Brain microvascular endothelial cell (primary cell): ENCODE results near the gene MED12L.

Experiments used
- DNase-seq: peaks from one replicate; pipeline ENCODE4 v3.0.0-alpha.2; 2020
- H3K27ac ChIP-seq: fragments of 250-450 bp; sonication (Bioruptor Pico); 2 replicates; pipeline ENCODE4 v1.5.1; 2020; ENCODE audit warnings: mild to moderate bottlenecking, moderate library complexity
- H3K27me3 ChIP-seq: fragments of 250-450 bp; sonication (Bioruptor Pico); replicated peaks from 2 replicates; pipeline ENCODE4 v1.5.1; 2020; ENCODE audit warnings: mild to moderate bottlenecking
- H3K36me3 ChIP-seq: fragments of 250-450 bp; sonication (Bioruptor Pico); replicated peaks from 2 replicates; pipeline ENCODE4 v1.5.1; 2020; ENCODE audit warnings: mild to moderate bottlenecking
- H3K4me3 ChIP-seq: 2 replicates; pipeline ENCODE4 v1.5.1; 2011; ENCODE audit warnings: low read depth, mild to moderate bottlenecking, control low read depth, low read length, moderate library complexity
- in situ Hi-C: cut with HindIII; loops from 2 replicates; pipeline ENCODE4 v1.10.0; 2017; ENCODE audit warnings: low sequenced_read_pairs, low pct_ligation_motif_present
- TF ChIP-seq, protein P1 (sequence below): IDR thresholded peaks from 2 replicates; pipeline ENCODE4 v1.5.1; 2011; ENCODE audit warnings: low read depth, mild to moderate bottlenecking, moderate library complexity, low read length, control low read depth, inconsistent platforms; ENCODE audit errors: missing control alignments

MED12L gene, protein sequence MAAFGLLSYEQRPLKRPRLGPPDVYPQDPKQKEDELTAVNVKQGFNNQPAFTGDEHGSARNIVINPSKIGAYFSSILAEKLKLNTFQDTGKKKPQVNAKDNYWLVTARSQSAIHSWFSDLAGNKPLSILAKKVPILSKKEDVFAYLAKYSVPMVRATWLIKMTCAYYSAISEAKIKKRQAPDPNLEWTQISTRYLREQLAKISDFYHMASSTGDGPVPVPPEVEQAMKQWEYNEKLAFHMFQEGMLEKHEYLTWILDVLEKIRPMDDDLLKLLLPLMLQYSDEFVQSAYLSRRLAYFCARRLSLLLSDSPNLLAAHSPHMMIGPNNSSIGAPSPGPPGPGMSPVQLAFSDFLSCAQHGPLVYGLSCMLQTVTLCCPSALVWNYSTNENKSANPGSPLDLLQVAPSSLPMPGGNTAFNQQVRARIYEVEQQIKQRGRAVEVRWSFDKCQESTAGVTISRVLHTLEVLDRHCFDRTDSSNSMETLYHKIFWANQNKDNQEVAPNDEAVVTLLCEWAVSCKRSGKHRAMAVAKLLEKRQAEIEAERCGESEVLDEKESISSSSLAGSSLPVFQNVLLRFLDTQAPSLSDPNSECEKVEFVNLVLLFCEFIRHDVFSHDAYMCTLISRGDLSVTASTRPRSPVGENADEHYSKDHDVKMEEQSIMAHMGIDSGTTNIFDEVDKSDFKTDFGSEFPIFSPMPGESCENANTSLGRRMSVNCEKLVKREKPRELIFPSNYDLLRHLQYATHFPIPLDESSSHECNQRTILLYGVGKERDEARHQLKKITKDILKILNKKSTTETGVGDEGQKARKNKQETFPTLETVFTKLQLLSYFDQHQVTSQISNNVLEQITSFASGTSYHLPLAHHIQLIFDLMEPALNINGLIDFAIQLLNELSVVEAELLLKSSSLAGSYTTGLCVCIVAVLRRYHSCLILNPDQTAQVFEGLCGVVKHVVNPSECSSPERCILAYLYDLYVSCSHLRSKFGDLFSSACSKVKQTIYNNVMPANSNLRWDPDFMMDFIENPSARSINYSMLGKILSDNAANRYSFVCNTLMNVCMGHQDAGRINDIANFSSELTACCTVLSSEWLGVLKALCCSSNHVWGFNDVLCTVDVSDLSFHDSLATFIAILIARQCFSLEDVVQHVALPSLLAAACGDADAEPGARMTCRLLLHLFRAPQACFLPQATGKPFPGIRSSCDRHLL (N-terminal part only)

DNA sequence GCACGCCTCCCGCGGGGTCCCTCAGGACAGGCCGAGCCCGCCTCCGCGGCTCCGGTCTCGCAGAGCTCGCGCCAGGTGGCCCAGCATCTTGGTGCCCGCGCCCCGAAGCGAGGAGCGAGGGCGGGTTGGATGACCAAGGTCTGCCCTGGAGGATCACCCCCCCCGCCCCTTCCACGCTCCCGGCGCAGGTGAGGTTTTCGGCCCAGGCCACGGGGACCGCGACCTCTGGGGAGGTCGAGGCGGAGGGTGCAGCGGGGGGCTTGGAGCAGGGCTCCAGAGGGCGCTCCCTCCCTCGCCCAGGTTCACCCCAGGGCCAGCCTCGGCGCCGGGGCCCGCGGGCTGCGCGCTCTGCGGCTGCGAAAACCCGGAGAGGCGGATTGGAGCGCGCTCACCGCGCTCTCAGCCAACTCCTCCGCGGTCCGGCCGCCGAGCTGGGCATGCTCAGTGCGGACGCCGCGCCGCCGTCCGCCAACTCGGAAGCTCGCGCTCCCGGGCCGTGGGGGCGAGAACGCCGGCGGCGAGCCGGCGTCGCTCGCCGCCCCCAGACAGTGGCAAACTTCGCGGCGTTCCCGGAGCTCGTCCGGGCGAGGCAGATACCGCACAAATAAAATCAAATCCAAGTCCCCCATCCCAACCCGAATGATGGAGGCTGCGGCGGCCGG is at the start of gene MED12L:
MED12L (plus strand) TSS at position 438 of the 662 bp plus-strand sequence. CDS start 1,263 bp downstream, outside the sequence.
- peak; percentile 40 for DNase-seq

DNA sequence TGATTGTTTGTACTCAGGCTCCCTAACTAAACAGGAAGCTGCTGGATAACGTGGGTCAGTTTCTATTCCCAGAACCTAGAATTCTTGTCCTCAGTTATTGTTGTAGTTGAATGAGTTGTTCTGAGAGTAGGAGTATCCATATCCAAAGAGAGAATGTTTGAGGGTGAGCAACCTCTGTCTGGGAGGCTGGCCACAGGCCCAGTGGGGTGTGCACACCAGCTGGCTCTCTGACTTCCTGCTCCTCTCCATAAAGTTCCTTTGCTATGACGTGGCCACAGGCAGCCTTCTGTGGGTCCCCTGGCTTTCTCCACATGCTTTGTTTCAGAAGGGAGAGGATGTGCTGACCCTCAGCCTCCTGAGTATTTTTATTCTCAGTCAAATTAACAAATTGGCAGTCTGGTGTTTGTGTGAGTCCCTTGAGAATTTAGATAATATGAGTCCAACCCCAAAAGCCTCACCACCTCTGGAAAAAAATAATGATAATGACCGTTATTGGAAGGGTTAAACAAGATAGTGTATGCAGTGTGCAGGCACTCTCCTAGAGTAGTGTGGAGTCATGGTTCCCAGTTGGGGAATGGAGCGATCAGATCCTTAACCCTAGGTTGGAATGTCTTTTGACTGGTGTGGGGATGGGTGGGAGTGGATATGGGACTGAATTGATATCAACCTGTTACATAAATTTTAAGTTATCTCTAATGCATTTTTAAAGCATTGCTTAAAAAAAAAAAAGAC is 47.6 kb upstream of the MED12L start:
- TF ChIP-seq, protein P1, sequence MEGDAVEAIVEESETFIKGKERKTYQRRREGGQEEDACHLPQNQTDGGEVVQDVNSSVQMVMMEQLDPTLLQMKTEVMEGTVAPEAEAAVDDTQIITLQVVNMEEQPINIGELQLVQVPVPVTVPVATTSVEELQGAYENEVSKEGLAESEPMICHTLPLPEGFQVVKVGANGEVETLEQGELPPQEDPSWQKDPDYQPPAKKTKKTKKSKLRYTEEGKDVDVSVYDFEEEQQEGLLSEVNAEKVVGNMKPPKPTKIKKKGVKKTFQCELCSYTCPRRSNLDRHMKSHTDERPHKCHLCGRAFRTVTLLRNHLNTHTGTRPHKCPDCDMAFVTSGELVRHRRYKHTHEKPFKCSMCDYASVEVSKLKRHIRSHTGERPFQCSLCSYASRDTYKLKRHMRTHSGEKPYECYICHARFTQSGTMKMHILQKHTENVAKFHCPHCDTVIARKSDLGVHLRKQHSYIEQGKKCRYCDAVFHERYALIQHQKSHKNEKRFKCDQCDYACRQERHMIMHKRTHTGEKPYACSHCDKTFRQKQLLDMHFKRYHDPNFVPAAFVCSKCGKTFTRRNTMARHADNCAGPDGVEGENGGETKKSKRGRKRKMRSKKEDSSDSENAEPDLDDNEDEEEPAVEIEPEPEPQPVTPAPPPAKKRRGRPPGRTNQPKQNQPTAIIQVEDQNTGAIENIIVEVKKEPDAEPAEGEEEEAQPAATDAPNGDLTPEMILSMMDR: no peak
- H3K4me3 ChIP-seq: no peak overlapping the region
- H3K36me3 ChIP-seq: no peaks in the 10 kb centered on the region
- H3K27me3 ChIP-seq: no peaks in the 10 kb centered on the region
- in situ Hi-C loops: no loop called here
- H3K27ac ChIP-seq: peak overlapping the region; percentile 44
- DNase-seq: peak; percentile 97

More for the DNA sequence above, at the start of gene MED12L:
- Histone ChIP-seq H3K36me3 (no peaks in the 10 kb centered on the region), H3K27ac (no peak within 1 kb of the TSS), H3K27me3 (no peaks in the 10 kb centered on the region), H3K4me3 (peak within 1 kb of the TSS; percentile 59)
- TF ChIP-seq, protein P1: no peak
- in situ Hi-C loops: no loop called here

DNA sequence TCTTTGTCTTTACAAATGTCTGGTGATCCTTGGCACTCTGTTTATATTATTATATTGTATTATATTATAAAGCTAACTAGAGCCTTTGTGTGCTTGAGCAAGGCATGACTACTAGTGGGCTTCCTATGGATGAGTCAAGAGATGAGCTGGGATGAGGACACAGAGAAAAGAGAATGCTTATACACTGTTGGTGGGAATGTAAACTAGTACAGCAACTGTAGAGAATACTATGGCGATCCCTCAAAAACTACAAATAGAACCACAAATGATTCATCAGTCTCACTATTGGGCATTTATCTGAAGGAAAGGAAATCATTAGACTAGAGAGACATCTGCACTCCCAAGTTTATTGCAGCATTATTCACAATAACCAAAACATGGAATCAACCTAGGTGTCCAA is 40.8 kb upstream of the MED12L start:
- Histone ChIP-seq H3K36me3 (no peaks in the 10 kb centered on the region), H3K27ac (no peak overlapping the region), H3K4me3 (no peak overlapping the region), H3K27me3 (no peaks in the 10 kb centered on the region)
- in situ Hi-C loops: no loop called here
- TF ChIP-seq, protein P1: no peak
- DNase-seq: peak; percentile 55

DNA sequence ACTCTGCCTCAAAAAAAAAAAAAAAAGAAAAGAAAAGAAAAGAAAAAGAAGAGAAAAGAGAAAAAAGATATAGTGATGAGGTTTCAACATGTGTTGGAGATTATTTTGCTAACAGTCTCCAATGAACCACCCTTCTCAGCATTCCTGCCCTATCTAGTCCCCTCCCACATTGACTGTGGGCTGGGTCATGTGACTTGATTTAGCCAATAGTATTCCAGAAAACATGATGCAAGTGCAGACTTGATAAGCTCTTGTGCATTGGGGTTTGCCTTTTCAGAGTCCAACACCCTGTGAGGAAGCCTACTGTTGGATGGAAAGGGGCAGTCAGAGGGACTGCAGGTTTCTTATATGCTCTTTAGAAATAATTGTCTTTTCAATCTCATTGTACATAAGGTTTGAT is 37.8 kb upstream of the MED12L start:
- in situ Hi-C loops: no loop called here
- no peak overlapping the region for H3K27ac ChIP-seq
- DNase-seq: peak; percentile 18
- no peaks in the 10 kb centered on the region for H3K36me3 ChIP-seq
- H3K27me3 ChIP-seq: no peaks in the 10 kb centered on the region
- TF ChIP-seq, protein P1: no peak
- no peak overlapping the region for H3K4me3 ChIP-seq

DNA sequence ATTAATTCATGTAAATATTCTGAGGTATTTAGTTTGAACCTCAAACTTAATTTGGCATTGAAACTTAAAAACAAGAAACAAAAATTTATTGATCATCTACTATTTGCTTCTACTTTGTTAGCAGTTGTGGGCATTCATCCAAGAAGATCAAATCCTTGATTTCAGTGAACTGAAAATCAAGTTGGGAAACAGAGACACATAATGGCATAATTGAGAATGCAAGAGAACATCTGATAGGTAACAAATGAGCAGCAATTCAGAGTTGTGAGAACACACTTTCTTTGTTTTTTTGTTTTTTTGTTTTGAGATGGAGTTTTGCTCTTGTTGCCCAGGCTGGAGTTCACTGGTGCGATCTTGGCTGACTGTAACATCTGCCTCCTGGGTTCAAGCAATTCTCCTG is 33.9 kb upstream of the MED12L start:
- no peak overlapping the region for H3K4me3 ChIP-seq
- no peaks in the 10 kb centered on the region for H3K27me3 ChIP-seq
- no peak overlapping the region for H3K27ac ChIP-seq
- no peaks in the 10 kb centered on the region for H3K36me3 ChIP-seq
- TF ChIP-seq, protein P1: no peak
- in situ Hi-C loops: no loop called here
- no peak for DNase-seq
